DOHH2 (cell line): Measurements from ENCODE around the gene CLEC7A.

Source experiments
- CTCF ChIP-seq: fragments of 200-600 bp; sonication (generic); IDR thresholded peaks from one replicate; pipeline ENCODE4 v1.5.1; 2014; ENCODE audit warnings: antibody characterized with exemption, mild to moderate bottlenecking, low read depth, low read length; ENCODE audit not compliant: poor library complexity, severe bottlenecking
- EZH2phosphoT487 ChIP-seq: fragments of 200-600 bp; sonication (generic); IDR thresholded peaks from 2 replicates; pipeline ENCODE4 v1.6.1; 2017; ENCODE audit warnings: borderline replicate concordance, mild to moderate bottlenecking, antibody characterized with exemption, low read length, moderate library complexity, mixed read lengths

DNA sequence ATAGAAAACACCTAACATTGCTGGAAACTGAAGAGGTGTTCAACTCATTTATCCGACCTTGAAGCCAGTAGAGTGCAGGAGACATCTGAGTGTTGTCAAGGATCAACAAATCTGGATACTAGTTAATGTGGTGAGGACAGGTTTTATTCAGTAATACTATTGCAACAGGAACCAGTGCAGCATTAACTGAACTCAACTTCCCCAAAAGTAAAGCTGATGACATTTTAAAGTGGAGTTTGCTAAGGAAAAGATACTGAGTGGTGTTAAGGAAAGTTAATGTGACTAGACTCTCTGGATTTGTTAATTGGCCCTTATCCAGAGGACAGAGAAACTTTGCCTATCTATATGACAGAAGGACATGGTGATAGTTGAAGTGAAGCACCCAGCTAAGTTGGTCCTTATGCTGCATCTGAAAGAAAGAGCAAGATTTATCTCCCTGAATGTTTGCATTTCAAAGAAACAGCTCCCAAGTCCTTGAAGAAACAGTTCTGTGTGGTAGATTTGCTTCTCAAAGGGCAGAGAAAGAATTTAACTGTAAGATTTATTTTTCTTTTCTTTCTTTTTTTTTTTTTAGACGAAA is 1.2 kb upstream of the CLEC7A start:
- TF ChIP-seq CTCF (no peak), EZH2phosphoT487 (no peak)
